Body of pancreas (tissue), 4 donors: ENCODE measurements around the gene MT1M.

Experiments used
- POLR2A ChIP-seq, 3 donors: fragments of 450-650 bp; IDR thresholded peaks; one replicate each; pipeline ENCODE4 v1.6.1; 2016; ENCODE audit warnings: antibody characterized with exemption in 3 of 3, mild to moderate bottlenecking in 2 of 3
- TF ChIP-seq, protein P1 (sequence below), 7 experiments: fragments of 450-650 bp in 4 of 7; fragments of 200-600 bp in 3 of 7; sonication (generic) in 3 of 7; IDR thresholded peaks; one replicate each; pipeline ENCODE4 v1.5.1; 2016 to 2019; ENCODE audit warnings: antibody characterized with exemption in 7 of 7

DNA sequence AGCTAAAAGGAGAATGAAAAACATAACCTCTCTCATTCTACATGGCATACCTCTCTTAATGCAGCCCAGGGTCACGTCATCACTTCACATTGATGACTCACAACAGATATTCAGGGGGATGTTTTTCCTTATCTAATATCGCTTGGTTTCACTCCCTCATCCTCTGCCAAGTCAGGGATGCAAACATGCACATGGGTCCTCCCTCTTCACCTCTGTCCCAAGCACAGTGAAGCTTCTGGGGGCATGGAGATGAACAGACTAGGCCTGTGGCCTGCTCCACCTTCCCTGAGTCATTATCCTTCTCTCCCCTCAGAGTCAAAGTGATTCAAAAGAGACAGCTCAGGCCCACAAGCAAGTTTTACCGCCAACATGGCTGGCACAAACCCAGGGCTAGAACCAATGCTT is 26.4 kb upstream of the MT1M start:
- TF ChIP-seq, protein P1, sequence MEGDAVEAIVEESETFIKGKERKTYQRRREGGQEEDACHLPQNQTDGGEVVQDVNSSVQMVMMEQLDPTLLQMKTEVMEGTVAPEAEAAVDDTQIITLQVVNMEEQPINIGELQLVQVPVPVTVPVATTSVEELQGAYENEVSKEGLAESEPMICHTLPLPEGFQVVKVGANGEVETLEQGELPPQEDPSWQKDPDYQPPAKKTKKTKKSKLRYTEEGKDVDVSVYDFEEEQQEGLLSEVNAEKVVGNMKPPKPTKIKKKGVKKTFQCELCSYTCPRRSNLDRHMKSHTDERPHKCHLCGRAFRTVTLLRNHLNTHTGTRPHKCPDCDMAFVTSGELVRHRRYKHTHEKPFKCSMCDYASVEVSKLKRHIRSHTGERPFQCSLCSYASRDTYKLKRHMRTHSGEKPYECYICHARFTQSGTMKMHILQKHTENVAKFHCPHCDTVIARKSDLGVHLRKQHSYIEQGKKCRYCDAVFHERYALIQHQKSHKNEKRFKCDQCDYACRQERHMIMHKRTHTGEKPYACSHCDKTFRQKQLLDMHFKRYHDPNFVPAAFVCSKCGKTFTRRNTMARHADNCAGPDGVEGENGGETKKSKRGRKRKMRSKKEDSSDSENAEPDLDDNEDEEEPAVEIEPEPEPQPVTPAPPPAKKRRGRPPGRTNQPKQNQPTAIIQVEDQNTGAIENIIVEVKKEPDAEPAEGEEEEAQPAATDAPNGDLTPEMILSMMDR (IDR thresholded peaks at IDR 0.05): no peak
- TF ChIP-seq POLR2A (IDR thresholded peaks at IDR 0.05): no peak
